Epithelial cell of proximal tubule (primary cell): ENCODE data around the gene DIS3L2. TPM values are rescaled to one million over a fixed set of nuclear protein-coding genes. Genes with fewer than 3 reads are reported as not detected.

Experiments used
- DNase-seq: peaks from one replicate; pipeline ENCODE4 v3.0.0-alpha.2; 2011; ENCODE audit warnings: low read depth
- H3K4me3 ChIP-seq: 2 replicates; pipeline ENCODE4 v1.5.1; 2011; ENCODE audit warnings: low read depth, mild to moderate bottlenecking, low read length
- total RNA-seq: library from RNA; depleted of rRNA; stranded (reverse); fragments of >200 nt; gene quantifications from 2 replicates; pipeline ENCODE4 v1.2.3, GENCODE V29; 2015
- TF ChIP-seq, protein P1 (sequence below): conservative IDR thresholded peaks from 2 replicates; pipeline ENCODE4 v1.5.1; 2012; ENCODE audit warnings: low read depth, mild to moderate bottlenecking, low read length

DIS3L2 gene
- total RNA-seq, 1 donor from 2014 or later: 31.6 TPM

DNA sequence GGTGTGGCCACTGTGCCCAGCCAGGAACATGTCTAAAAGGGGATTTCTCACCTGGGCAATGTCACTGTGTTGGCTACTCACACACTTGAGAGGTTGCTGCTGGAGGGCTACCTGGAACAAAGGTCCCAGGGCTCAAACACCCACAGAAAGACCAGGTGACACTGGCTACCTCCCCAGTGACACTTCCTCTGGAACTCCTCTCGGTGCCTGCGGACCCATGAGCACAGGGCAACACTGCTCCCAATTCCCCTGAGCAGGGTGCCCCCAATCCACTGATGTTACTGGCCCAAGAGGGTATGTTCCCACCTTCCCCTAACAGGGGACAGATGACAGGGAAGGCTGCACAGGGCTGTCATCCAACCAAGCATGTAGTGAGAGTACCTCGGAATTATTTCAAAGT is 41.1 kb upstream of the DIS3L2 start:
- DNase-seq: no peak
- no peak overlapping the region for H3K4me3 ChIP-seq
- TF ChIP-seq, protein P1, sequence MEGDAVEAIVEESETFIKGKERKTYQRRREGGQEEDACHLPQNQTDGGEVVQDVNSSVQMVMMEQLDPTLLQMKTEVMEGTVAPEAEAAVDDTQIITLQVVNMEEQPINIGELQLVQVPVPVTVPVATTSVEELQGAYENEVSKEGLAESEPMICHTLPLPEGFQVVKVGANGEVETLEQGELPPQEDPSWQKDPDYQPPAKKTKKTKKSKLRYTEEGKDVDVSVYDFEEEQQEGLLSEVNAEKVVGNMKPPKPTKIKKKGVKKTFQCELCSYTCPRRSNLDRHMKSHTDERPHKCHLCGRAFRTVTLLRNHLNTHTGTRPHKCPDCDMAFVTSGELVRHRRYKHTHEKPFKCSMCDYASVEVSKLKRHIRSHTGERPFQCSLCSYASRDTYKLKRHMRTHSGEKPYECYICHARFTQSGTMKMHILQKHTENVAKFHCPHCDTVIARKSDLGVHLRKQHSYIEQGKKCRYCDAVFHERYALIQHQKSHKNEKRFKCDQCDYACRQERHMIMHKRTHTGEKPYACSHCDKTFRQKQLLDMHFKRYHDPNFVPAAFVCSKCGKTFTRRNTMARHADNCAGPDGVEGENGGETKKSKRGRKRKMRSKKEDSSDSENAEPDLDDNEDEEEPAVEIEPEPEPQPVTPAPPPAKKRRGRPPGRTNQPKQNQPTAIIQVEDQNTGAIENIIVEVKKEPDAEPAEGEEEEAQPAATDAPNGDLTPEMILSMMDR: no peak

DNA sequence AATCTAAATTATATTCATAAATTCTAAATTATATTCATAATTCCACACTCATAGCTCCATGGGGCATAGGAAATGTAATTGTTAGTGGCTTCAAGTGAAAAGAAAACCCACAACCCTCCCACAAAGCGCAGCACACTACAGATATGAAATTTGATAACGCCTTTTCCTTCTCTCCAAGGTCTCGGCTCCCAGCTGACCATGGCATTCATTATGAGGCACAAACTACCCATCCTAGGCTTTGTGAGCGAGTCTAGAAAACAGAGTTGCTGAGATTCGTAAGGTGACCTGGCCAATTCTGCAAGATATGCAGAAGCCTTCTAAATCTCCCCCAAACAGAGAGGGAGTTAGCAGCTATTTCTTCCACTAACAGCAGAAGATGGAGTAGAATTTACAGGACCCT is 40.7 kb upstream of the DIS3L2 start:
- no peak for DNase-seq
- H3K4me3 ChIP-seq: no peak overlapping the region
- TF ChIP-seq, protein P1: no peak

DNA sequence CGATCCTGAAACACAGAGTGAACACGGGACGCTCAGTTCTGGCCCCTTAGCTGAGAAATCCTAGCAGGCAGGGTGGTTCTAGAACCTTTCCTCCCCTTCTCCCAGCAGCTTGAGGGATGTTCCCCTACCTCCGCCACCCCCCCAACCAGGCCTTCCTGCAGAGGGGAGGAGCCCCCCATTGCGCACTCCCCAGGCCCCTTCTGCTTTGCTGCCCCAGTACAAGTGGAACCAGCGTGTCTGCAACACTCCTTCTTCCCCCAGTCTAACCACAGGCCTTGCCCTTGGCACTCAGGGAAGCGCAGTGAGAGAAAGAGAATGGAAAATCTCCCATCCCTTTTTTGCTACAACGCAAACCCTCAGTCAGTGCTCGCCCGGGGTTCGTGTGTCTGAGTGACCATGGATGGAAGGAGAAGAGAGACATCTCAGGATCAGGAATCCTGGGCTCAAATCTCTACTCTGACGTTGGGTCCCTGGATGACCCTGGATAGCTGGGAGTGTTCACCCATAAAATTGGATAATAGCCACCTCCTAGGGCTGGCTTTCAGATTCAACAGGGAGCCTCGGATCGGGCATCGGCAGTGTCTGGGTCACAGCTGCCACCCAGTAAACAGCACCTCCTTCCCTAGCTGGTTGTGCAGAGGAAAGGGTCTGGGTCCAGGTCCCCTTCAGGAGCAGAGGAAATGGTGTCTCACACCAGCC is 39.1 kb upstream of the DIS3L2 start:
- TF ChIP-seq, protein P1: no peak

DNA sequence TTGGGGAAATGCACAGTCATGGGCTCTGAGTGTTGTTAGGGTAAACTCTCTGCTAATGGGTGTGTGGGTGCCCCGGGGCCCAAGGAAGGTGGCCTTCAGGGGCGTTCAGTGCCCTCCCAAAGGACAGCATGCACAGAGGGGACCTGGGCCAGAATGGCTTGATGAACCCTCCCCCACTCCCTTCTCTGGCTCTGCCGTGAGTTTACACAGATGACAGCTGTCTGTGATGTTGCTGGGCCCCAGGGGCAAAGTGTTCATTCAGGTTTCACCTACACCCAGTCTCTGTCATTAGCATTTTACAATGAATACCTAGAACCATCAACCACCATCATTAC is 38.5 kb upstream of the DIS3L2 start:
- no peak for DNase-seq
- TF ChIP-seq, protein P1: no peak
- no peak overlapping the region for H3K4me3 ChIP-seq

More for the DNA sequence above, 39.1 kb upstream of the DIS3L2 start:
- no peak overlapping the region for H3K4me3 ChIP-seq
- DNase-seq: no peak

DNA sequence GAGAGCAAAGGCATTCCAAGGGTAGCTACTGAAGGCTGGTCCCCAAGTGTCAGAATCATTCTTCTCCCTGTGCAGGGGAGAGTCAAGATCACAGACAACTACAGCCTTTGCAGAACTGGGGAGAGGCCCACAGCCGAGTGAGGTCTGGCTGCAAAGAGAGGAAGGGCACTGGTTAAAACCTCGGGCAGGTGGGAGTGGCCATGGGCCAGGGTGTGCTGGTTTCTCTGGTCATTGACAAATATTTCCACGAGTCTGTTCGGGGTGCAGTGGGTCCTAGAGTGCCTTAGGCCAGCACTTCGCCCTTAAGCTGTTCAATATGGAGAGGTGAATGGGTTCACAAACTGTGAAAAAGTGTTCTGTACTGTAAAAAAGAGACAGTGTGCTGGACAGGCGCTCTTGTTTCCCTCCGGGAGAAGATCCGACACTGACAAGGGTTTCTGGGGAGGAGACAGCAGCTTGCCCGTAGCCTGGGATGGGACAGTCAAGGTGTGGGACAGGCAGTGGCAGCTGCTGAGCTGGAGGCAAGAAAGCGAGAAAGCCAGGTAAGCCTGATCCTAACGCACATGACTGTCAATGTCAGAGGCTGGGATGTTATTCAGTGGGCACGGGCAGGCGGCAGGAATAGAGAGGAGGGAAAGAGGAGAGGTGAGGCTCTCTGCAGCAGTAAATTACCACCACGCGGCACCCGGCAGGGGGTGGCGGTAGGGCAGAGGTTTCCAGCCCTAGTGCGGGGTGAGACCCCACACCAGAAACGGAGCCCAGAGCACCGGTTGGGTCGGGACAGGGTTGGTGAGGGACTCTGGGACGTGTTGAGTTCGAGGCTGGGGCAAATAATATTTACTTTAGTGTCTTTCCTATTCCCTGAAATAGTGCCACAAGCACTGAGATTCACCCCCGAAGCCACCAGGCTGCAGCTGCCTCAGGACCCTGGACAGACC is 37.3 kb upstream of the DIS3L2 start:
- TF ChIP-seq, protein P1: no peak
- no peak overlapping the region for H3K4me3 ChIP-seq
- DNase-seq: no peak

DNA sequence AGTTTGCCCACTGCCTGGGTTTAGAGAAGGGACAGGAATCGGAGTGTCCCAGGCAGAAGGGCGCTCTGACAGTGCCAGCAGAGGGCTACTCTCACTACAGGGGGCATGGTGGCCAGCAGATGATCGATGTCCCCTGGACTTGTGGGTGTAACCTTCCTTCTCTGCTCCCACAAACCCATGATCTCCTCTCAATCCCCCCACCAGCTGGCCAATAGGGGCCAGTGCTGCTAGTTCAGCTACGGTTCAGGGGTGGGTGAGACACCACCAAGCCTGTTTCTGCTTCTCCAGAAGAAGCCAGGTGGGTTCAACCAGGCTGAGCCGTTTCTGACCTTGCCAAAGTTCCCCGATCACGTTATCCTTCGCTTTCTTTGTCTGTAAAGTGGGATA is 36.6 kb upstream of the DIS3L2 start:
- H3K4me3 ChIP-seq: no peak overlapping the region
- TF ChIP-seq, protein P1: no peak
- DNase-seq: no peak
